ENCODE measurements around the gene DIDO1.

- TF ChIP-seq CTCF (conservative IDR thresholded peaks at IDR 0.05 in 1 of 2, IDR thresholded peaks at IDR 0.05 in 1 of 2; ENCODE audit: extremely low read depth in 1 of 2, insufficient read depth in 1 of 2, low read depth in 1 of 2, low read length in 2 of 2) (no peak), EZH2 (IDR thresholded peaks at IDR 0.05; ENCODE audit: borderline replicate concordance, low read length) (no peak)
These were observed 17.1 kb downstream of the DIDO1 start for GRCh38 chr20:62908971-62909791.

Data from mammary epithelial cell (primary cell).